Airway epithelial cell (primary cell): ENCODE data around the gene TEDC1. TPM values are rescaled to one million over a fixed set of nuclear protein-coding genes. Genes with fewer than 3 reads are reported as not detected.

Experiments used
- total RNA-seq: library from RNA; depleted of rRNA; stranded (reverse); fragments of >200 nt; gene quantifications from 2 replicates; pipeline ENCODE4 v1.2.3, GENCODE V29; 2015

TEDC1 gene, protein sequence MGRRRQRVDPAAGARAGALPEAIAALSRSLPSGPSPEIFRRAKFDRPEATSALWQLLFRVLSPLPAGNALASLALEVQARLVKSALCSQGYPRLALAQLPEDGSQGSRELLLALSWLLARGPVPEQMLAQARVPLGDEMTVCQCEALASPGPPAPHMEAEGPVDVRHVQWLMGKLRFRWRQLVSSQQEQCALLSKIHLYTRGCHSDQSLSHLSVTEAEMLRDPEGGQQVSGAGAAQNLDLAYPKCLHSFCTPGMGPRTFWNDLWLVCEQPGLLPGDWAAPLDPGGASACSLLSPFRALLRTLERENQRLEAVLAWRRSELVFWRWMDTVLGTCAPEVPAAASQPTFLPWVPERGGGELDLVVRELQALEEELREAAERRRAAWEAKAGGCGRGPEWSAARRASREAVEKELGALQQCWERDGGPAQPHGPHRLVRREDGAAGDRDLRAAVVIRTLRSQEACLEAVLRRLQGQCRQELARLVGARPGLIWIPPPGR
- 25.2 and 37.2 TPM in 2 replicates for total RNA-seq

DNA sequence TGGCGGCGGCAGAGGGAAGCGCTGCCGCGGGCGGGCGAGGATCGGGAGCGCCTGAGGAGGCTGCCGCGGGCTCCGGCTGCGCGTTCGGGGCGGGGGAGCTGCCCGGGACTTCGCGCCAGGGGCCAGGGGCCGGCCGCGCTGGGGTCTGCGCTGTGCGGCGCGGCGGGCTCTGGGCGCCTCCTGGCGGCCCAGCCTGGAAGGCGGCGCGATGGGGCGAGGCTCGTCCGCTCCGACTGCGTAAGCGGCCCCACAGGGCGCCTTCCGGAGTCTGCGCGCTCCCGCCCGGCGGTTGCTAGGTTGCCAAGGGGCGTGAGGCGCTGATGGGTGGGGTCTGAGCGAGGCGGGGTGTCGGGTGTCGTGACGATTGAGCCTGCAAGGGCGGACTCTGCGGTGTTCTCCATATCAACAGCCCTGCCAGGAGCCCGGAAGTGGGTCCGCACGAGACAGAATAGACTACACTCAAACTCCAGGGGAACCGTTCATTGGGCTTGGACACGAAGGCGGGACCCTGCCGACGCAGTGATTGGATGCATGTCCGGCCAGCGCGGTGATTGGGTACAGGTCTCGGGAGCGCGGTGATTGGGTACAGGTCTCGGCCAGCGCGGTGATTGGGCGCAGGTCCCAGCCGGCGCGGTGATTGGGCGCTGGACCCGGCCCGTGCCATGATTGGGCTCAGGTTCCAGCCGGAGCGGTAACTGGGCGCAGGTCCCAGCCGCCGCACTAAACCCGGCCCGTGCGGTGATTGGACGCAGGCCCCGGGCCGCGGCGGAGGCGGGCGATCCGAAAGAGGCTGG, at the start of gene TEDC1:
TSS of gene TEDC1 (plus strand) at position 675 of the 794 bp plus-strand sequence. CDS start 130 bp downstream, outside the sequence.

DNA sequence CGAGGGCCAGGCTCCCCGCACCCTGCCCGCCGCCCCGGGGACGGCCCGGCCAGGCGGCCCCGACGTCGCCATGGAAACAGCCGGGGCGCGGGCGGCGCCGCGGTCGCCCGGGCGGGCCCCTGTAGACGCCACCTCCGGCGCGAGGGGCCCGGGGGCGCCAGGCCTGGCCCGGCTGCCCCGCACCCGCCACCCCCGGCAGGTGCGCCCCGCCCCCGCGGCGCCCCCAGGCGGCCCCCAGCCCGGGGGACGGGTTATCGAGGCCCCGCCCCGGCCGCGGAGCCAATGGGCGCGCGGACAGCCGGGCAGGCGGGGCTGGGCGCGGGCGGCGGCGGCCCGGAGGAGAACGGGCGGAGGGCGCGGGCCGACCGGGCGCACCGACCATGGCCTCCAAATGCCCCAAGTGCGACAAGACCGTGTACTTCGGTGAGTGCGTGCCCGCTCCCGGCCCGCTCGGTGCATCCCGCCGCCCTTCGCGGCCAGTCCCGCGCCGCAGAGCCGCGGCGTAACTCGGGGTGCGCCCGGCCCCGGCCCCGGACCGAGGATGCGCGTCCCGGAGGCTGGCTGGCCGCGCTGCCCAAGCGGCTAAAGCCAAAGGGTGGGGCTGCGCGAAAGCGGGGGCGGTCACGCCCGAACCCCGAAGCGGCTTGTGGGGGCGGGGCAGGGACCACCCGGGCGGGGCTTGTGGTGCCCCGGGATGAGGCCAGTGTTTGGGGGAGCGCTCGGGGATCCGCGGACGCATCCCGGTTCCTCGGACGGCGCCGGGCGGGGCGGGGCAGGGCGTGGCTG, 16.4 kb upstream of the TEDC1 start, which contains the start of gene CRIP2:
TSS of gene CRIP2 (plus strand) at position 339 of the 786 bp plus-strand sequence. CDS start at position 381, 42 bp downstream.

DNA sequence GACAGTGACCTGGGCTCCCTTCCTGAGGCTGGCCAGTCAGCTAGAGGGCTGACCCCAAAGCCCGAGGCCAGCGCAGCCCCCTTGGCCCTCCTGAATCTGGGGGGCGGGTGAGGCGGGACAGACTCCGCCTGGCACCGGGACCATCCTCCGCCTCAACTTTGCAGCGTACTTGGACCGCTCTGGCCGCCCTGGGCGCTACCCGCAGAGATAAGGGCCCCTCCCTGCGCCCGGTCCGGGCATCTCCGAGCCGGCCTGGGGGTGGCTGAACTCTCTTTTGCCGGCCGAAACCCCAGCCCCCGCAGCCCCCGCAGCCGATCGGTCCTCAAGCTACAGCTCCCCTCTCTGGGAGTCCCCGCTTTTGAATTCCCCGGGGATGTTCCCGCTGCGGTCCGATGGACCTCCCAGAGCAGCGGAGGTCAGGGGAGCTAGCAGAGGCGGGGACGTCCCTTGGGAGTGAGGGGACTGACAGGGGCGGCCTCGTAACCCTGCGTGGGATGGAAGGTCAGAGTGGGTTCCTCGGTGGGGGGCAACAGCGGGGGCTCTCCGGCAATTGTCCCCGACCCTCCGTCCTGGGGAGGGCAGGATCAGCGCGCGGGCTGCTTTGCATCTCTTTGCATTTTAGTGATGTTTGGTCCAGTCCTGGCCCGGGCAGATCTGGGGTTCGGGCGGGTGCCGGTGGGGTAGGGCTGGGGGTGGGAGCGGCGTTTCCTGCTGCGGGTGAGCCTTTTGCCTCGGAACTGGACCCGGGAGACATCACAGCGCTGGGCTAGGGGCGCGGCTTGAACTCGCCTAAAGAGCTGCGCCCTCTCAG, 4.7 kb upstream of the TEDC1 start, which contains the start of gene CRIP1:
TSS of gene CRIP1 (plus strand) at position 724 of the 811 bp plus-strand sequence. CDS start 374 bp downstream, outside the sequence.

DNA sequence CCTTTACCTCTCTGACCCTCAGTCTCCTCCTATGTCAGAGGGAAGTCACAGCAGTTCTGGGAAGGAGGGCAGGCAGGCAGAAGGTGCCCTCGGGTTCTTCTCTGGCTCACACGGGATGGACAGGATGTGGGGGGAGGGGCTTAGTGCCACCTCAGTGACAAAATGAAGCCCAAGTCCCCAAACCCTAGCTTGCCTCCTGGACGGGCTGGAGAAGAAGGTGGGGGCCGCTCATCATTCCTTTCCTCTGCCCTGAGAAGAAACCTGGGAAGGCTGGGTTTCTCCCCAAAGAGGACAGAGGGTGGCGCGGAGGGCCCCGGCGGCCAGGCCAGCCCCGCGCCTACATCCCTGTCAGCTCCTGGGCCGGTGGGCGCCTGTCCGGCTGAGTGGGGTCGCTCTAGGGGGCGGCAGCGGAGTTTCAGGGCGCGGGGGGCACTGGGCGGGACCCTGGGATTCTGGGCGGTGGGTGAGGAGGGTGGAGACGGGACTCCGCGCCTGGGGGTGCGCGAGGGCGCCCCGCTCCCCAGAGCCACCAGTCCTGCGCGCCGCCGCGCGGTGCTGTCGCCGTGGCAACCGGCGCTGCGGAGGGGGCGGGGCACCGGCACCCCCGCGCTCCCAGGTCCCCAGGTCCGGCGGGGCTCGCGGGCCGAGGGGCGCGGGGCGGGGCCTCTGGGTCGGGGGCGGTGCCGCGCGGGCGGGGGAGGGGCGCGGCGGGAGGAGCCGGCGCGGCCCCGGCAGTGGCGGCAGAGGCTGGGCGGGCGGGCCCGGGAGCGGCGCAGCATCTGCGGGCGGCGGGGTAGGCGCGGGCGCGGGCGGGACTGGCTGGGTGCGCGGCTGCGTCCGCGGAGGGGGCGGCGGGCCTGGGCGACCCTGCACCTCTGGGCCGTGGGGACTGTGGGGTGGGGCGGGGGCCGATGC, 35.1 kb downstream of the TEDC1 start, which contains the start of gene TMEM121:
TSS of gene TMEM121 (plus strand) at position 723 of the 915 bp plus-strand sequence. CDS start 2,252 bp downstream, outside the sequence.

Other genes starting within 250 kb of the TEDC1 start
- gene BTBD6, start 242.7 kb upstream of the TEDC1 start, total RNA-seq = 41.0 and 41.8 TPM in 2 replicates
- gene BRF1, start 190.2 kb upstream of the TEDC1 start, total RNA-seq = 20.2 and 24.8 TPM in 2 replicates
- 29.2 and 46.5 TPM in 2 replicates for gene PACS2, start 176.5 kb upstream of the TEDC1 start, total RNA-seq
- 0.07 TPM in 1 of 2 replicates, not detected in the other for gene TEX22, start 92.7 kb upstream of the TEDC1 start, total RNA-seq
- 30.8 and 50.1 TPM in 2 replicates for gene MTA1, start 71.4 kb upstream of the TEDC1 start, total RNA-seq
- gene CRIP2, start 16.4 kb upstream of the TEDC1 start, total RNA-seq = 164 and 186 TPM in 2 replicates
- gene CRIP1, start 4.4 kb upstream of the TEDC1 start, total RNA-seq = 3.9 and 16.0 TPM in 2 replicates
- gene TMEM121, start 35.3 kb downstream of the TEDC1 start, total RNA-seq = 3.2 and 4.5 TPM in 2 replicates